ENCODE data around the gene PARVA. TPM values are rescaled to one million over a fixed set of nuclear protein-coding genes. Genes with fewer than 3 reads are reported as not detected.

PARVA gene
- total RNA-seq, 1 donor from 2014 or later, result 144 TPM

- Mint-ChIP-seq H3K4me1 (ENCODE audit: unreplicated experiment) (peaks cover 34% of the 10 kb centered on the region), H3K4me3 (ENCODE audit: unreplicated experiment) (no peak overlapping the region), H3K27ac (ENCODE audit: unreplicated experiment) (no peak overlapping the region), H3K27me3 (ENCODE audit: unreplicated experiment) (no peaks in the 10 kb centered on the region), H3K36me3 (ENCODE audit: unreplicated experiment) (peaks cover 25% of the 10 kb centered on the region), H3K9me3 (ENCODE audit: unreplicated experiment) (no peaks in the 10 kb centered on the region)
- no peak for DNase-seq (ENCODE audit: extremely low spot score, unreplicated experiment)
- no peak for TF ChIP-seq CTCF (IDR thresholded peaks at IDR 0.05)
Observed at GRCh38 chr11:12535321-12535720, 157.9 kb downstream of the PARVA start.

GRCh38 chr11:12536566-12536965, 159.2 kb downstream of the PARVA start:
- DNase-seq (ENCODE audit: extremely low spot score, unreplicated experiment), result no peak
- H3K4me1 Mint-ChIP-seq (ENCODE audit: unreplicated experiment), result peaks cover 47% of the 10 kb centered on the region
- no peak overlapping the region for H3K27ac Mint-ChIP-seq (ENCODE audit: unreplicated experiment)
- no peak overlapping the region for H3K4me3 Mint-ChIP-seq (ENCODE audit: unreplicated experiment)
- peaks cover 16% of the 10 kb centered on the region for H3K36me3 Mint-ChIP-seq (ENCODE audit: unreplicated experiment)
- H3K9me3 Mint-ChIP-seq (ENCODE audit: unreplicated experiment), result no peaks in the 10 kb centered on the region
- no peaks in the 10 kb centered on the region for H3K27me3 Mint-ChIP-seq (ENCODE audit: unreplicated experiment)
- TF ChIP-seq CTCF (IDR thresholded peaks at IDR 0.05), result no peak

GRCh38 chr11:12537778-12538401, 160.5 kb downstream of the PARVA start:
- H3K4me3 Mint-ChIP-seq (ENCODE audit: unreplicated experiment), result no peak overlapping the region
- peaks cover 5% of the 10 kb centered on the region for H3K36me3 Mint-ChIP-seq (ENCODE audit: unreplicated experiment)
- H3K27ac Mint-ChIP-seq (ENCODE audit: unreplicated experiment), result peak overlapping the region; percentile 19
- no peak for DNase-seq (ENCODE audit: extremely low spot score, unreplicated experiment)
- peaks cover 48% of the 10 kb centered on the region for H3K4me1 Mint-ChIP-seq (ENCODE audit: unreplicated experiment)
- H3K27me3 Mint-ChIP-seq (ENCODE audit: unreplicated experiment), result no peaks in the 10 kb centered on the region
- TF ChIP-seq CTCF (IDR thresholded peaks at IDR 0.05), result no peak
- H3K9me3 Mint-ChIP-seq (ENCODE audit: unreplicated experiment), result no peaks in the 10 kb centered on the region

- H3K36me3 Mint-ChIP-seq (ENCODE audit: unreplicated experiment), result peaks cover 4% of the 10 kb centered on the region
- DNase-seq (ENCODE audit: extremely low spot score, unreplicated experiment), result peak; percentile 46
- H3K27me3 Mint-ChIP-seq (ENCODE audit: unreplicated experiment), result no peaks in the 10 kb centered on the region
- no peak overlapping the region for H3K4me3 Mint-ChIP-seq (ENCODE audit: unreplicated experiment)
- H3K9me3 Mint-ChIP-seq (ENCODE audit: unreplicated experiment), result no peaks in the 10 kb centered on the region
- TF ChIP-seq CTCF (IDR thresholded peaks at IDR 0.05), result no peak
- H3K4me1 Mint-ChIP-seq (ENCODE audit: unreplicated experiment), result peaks cover 50% of the 10 kb centered on the region
- H3K27ac Mint-ChIP-seq (ENCODE audit: unreplicated experiment), result peak overlapping the region; percentile 93
Observed at GRCh38 chr11:12538889-12539421, 161.6 kb downstream of the PARVA start.

- no peak for TF ChIP-seq CTCF (IDR thresholded peaks at IDR 0.05)
- Mint-ChIP-seq H3K4me3 (ENCODE audit: unreplicated experiment) (no peak overlapping the region), H3K4me1 (ENCODE audit: unreplicated experiment) (peaks cover 49% of the 10 kb centered on the region), H3K27me3 (ENCODE audit: unreplicated experiment) (no peaks in the 10 kb centered on the region), H3K9me3 (ENCODE audit: unreplicated experiment) (no peaks in the 10 kb centered on the region), H3K36me3 (ENCODE audit: unreplicated experiment) (no peaks in the 10 kb centered on the region), H3K27ac (ENCODE audit: unreplicated experiment) (peak overlapping the region; percentile 93)
- no peak for DNase-seq (ENCODE audit: extremely low spot score, unreplicated experiment)
Observed at GRCh38 chr11:12539572-12539971, 162.2 kb downstream of the PARVA start.

All from osteocyte (in vitro differentiated cells).